Measurements from ENCODE around the gene MTMR3.

GRCh38 chr22:29867851-29868250, 15.1 kb upstream of the MTMR3 start:
- TF ChIP-seq CTCF (IDR thresholded peaks at IDR 0.05), result no peak
- TF ChIP-seq ZFX (IDR thresholded peaks at IDR 0.05; ENCODE audit: borderline replicate concordance), result no peak

Measured in 22Rv1 (cell line).